HG03521 (cell line): Measurements from ENCODE around the gene DAZ1.
"Not testable (repeated sequence)": the region's sequence is repeated elsewhere in the genome, so short reads cannot be mapped to it uniquely, and the experiment has no call there.

Experiments
- ATAC-seq: cut with Tn5 transposase; IDR thresholded peaks from one replicate; pipeline ENCODE4 v1.9.1; 2021; ENCODE audit warnings: mild to moderate bottlenecking, moderate library complexity; ENCODE audit not compliant: unreplicated experiment

The DAZ1 gene

DNA sequence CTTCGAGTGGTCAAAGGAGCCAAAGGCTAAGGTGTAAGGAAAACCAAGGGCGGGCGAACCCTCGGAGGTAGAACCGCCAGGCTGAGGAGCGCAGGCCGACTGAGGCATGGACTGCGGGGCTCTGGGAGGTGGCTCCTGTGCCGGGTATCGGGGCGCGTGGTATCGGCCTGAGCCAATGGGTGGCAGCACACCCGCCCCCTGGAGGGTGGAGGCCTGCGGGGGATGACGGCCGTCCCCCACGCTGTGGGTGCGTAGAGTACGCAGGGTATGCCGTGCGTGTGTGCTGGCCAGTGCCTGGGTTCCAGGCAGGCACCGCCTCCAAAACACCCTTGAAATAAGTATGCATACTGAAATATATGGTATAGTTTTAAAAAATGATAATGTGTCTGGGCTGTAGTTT, at the start of gene DAZ1:
Gene DAZ1, minus strand, starts transcription at position 101 of the 400 bp plus-strand sequence. CDS start 208 bp downstream, outside the sequence.
- ATAC-seq: not testable (repeated sequence)

DNA sequence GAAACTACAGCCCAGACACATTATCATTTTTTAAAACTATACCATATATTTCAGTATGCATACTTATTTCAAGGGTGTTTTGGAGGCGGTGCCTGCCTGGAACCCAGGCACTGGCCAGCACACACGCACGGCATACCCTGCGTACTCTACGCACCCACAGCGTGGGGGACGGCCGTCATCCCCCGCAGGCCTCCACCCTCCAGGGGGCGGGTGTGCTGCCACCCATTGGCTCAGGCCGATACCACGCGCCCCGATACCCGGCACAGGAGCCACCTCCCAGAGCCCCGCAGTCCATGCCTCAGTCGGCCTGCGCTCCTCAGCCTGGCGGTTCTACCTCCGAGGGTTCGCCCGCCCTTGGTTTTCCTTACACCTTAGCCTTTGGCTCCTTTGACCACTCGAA, 20.4 kb upstream of the DAZ1 start, which contains the start of gene DAZ2:
Gene DAZ2, plus strand, starts transcription at position 301 of the 400 bp plus-strand sequence. CDS start 208 bp downstream, outside the sequence.
- ATAC-seq: not testable (repeated sequence)

DNA sequence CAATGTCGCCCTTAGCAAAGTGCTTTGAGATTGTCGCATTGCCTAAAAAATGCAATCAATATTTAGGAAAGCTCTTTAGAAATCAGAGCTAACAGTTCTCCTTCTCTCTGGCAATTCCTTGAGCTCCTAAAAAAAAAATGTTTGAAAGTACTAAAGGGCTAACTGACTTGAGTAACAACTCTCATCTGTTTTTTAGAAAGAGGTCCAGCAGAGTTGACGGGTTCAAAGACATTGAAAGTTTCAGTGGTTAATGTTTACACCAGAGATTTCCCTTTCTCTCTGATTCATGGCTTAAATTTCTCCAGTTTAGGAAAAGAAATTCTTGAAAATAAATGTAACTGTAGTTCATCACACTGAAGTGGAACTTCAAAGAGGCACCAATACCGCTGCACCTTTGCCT, 11.9 kb upstream of the DAZ1 start:
- ATAC-seq: not testable (repeated sequence)

DNA sequence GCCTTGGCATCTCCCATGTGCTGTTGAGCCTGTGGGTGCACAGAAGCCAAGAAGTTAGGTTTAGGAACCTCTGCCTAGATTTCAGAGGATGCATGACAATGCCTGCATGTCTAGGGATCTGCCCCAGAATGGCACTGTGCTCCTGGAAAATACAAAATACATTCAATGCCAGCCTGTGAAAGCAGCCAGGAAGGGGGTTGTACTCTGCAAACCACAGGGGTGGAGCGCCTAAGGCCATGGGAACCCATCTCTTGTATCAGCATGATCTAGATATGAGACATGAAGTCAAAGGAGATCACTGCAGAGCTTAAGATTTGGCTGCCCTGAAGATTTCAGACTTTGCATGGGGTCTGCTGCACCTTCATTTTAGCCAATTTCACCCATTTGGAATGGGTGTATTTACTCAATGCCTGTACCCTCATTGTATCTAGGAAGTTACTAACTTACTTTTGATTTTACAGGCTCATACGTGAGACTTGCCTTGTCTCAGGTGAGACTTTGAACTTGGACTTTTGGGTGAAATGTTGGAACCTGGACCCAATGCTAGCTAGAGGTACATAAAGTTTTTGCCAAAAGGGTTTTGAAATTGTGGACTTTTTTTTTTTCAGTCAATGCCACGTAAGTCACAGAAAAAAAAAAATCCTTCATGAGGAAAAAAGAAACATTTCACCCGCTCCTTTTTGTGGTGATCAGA, 11.1 kb upstream of the DAZ1 start:
- not testable (repeated sequence) for ATAC-seq

DNA sequence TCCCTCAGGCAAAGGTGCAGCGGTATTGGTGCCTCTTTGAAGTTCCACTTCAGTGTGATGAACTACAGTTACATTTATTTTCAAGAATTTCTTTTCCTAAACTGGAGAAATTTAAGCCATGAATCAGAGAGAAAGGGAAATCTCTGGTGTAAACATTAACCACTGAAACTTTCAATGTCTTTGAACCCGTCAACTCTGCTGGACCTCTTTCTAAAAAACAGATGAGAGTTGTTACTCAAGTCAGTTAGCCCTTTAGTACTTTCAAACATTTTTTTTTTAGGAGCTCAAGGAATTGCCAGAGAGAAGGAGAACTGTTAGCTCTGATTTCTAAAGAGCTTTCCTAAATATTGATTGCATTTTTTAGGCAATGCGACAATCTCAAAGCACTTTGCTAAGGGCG, 8.6 kb upstream of the DAZ1 start:
- not testable (repeated sequence) for ATAC-seq
